Colon (tissue), 2 donors: ENCODE measurements around the gene NLK.

Experiments
- FAIRE-seq: peaks from 2 replicates; lab custom pipeline; 2012; peaks lifted over from hg19 to GRCh38; lab: Jason Lieb, UNC
- donor health status: control.
- donor health status: control.

Gene NLK

GRCh38 chr17:28040406-28040805, 2.1 kb upstream of the NLK start:
- FAIRE-seq, result no peak

GRCh38 chr17:28041068-28041843, 1.2 kb upstream of the NLK start:
- peak; percentile 98 for FAIRE-seq

- no peak for FAIRE-seq
These were observed 427 bp upstream of the NLK start for GRCh38 chr17:28041844-28042656.

GRCh38 chr17:28042721-28043291, 329 bp downstream of the NLK start:
- FAIRE-seq, result no peak

- FAIRE-seq, result no peak
These were observed 819 bp downstream of the NLK start for GRCh38 chr17:28043296-28043695.

- no peak for FAIRE-seq
These were observed 1.3 kb downstream of the NLK start for GRCh38 chr17:28043741-28044140.

GRCh38 chr17:28045304-28045703, 2.8 kb downstream of the NLK start:
- no peak for FAIRE-seq

GRCh38 chr17:28046034-28046825, 3.8 kb downstream of the NLK start:
- FAIRE-seq, result no peak

- FAIRE-seq, result no peak
These were observed 5.3 kb downstream of the NLK start for GRCh38 chr17:28047806-28048205.

- FAIRE-seq, result no peak
These were observed 6.6 kb downstream of the NLK start for GRCh38 chr17:28049071-28049470.

GRCh38 chr17:28053044-28053670, 10.7 kb downstream of the NLK start:
- FAIRE-seq, result no peak

- no peak for FAIRE-seq
These were observed 11.2 kb downstream of the NLK start for GRCh38 chr17:28053725-28054124.

GRCh38 chr17:28055546-28056275, 13.2 kb downstream of the NLK start:
- FAIRE-seq, result no peak

- FAIRE-seq, result no peak
These were observed 13.8 kb downstream of the NLK start for GRCh38 chr17:28056276-28056620.

- no peak for FAIRE-seq
These were observed 15.3 kb downstream of the NLK start for GRCh38 chr17:28057731-28058246.

- FAIRE-seq, result no peak
These were observed 17.2 kb downstream of the NLK start for GRCh38 chr17:28059675-28060074.

- no peak for FAIRE-seq
These were observed 23.2 kb downstream of the NLK start for GRCh38 chr17:28065706-28066105.

GRCh38 chr17:28069061-28069460, 26.6 kb downstream of the NLK start:
- no peak for FAIRE-seq

GRCh38 chr17:28071179-28071578, 28.7 kb downstream of the NLK start:
- FAIRE-seq, result no peak

- FAIRE-seq, result no peak
These were observed 29.6 kb downstream of the NLK start for GRCh38 chr17:28071891-28072606.
